HG03469 (cell line): ENCODE data around the gene KLF3.

Experiments
- ATAC-seq: cut with Tn5 transposase; IDR thresholded peaks from one replicate; pipeline ENCODE4 v1.9.1; 2021; ENCODE audit warnings: mild to moderate bottlenecking, moderate library complexity, moderate number of reproducible peaks; ENCODE audit not compliant: unreplicated experiment

KLF3 gene

GRCh38 chr4:38654273-38654672 is 9.7 kb upstream of the KLF3 start:
- no peak for ATAC-seq

GRCh38 chr4:38656111-38656510 is 7.9 kb upstream of the KLF3 start:
- no peak for ATAC-seq

GRCh38 chr4:38659346-38659745 is 4.7 kb upstream of the KLF3 start:
- no peak for ATAC-seq

- ATAC-seq: no peak
These were observed 3.2 kb upstream of the KLF3 start for GRCh38 chr4:38660838-38661237.

- no peak for ATAC-seq
These were observed 2.6 kb upstream of the KLF3 start for GRCh38 chr4:38661371-38661770.

- ATAC-seq: no peak
These were observed 1.4 kb upstream of the KLF3 start for GRCh38 chr4:38662522-38663089.

- peak; percentile 31 for ATAC-seq
These were observed 754 bp upstream of the KLF3 start for GRCh38 chr4:38663090-38663800.

GRCh38 chr4:38664706-38665401 is 855 bp downstream of the KLF3 start:
- ATAC-seq: no peak

- no peak for ATAC-seq
These were observed 1.8 kb downstream of the KLF3 start for GRCh38 chr4:38665551-38666411.

GRCh38 chr4:38666766-38667084 is 2.7 kb downstream of the KLF3 start:
- no peak for ATAC-seq

GRCh38 chr4:38667085-38667893 is 3.3 kb downstream of the KLF3 start:
- ATAC-seq: no peak

GRCh38 chr4:38668203-38668971 is 4.4 kb downstream of the KLF3 start:
- no peak for ATAC-seq

GRCh38 chr4:38669208-38669607 is 5.2 kb downstream of the KLF3 start:
- no peak for ATAC-seq

- ATAC-seq: no peak
These were observed 6.3 kb downstream of the KLF3 start for GRCh38 chr4:38670109-38670901.

GRCh38 chr4:38670939-38671591 is 7.1 kb downstream of the KLF3 start:
- ATAC-seq: no peak

GRCh38 chr4:38671592-38671940 is 7.6 kb downstream of the KLF3 start:
- ATAC-seq: no peak

GRCh38 chr4:38672074-38672396 is 8.0 kb downstream of the KLF3 start:
- no peak for ATAC-seq

- ATAC-seq: no peak
These were observed 8.6 kb downstream of the KLF3 start for GRCh38 chr4:38672397-38673129.
